ENCODE data around the gene ZFHX3.

ZFHX3 gene

GRCh38 chr16:72926177-72927070 lies 121.5 kb downstream of the ZFHX3 start:
- Mint-ChIP-seq H3K27me3 (no peaks in the 10 kb centered on the region), H3K27ac (no peak overlapping the region), H3K36me3 (no peaks in the 10 kb centered on the region), H3K9me3 (no peaks in the 10 kb centered on the region), H3K4me3 (no peak overlapping the region), H3K4me1 (peaks cover 1 to 5% of the 10 kb centered on the region in 2 donors)
- DNase-seq: no peak
- no peak for ATAC-seq (replicated peaks)

DNA sequence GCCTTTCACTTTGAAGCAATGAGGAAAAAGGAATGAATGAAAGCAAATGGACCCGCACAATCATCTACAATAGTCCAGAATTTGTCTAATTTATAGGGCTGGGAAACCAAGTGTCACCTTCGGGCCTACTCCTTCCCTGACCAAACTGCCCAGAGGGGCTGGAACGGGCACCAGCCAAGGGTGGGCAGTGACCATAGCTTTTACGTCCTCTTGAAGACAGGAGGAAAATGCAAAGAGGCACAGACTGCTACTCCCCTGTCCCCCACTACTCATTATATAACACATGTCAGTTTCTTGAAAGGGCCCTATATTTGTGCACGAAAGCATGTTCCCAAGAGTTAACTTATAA lies 122.3 kb downstream of the ZFHX3 start:
- Mint-ChIP-seq H3K27me3 (no peaks in the 10 kb centered on the region), H3K9me3 (no peaks in the 10 kb centered on the region), H3K36me3 (no peaks in the 10 kb centered on the region), H3K4me1 (peaks cover 1 to 5% of the 10 kb centered on the region in 2 donors), H3K4me3 (no peak overlapping the region), H3K27ac (no peak overlapping the region)
- no peak for DNase-seq
- ATAC-seq (replicated peaks): no peak

GRCh38 chr16:72924927-72925630 lies 122.8 kb downstream of the ZFHX3 start:
- no peak overlapping the region for H3K4me3 Mint-ChIP-seq

GRCh38 chr16:72924537-72924926 lies 123.4 kb downstream of the ZFHX3 start:
- ATAC-seq (replicated peaks) (no peak), DNase-seq (no peak)
- H3K9me3 Mint-ChIP-seq: no peaks in the 10 kb centered on the region
- H3K27me3 Mint-ChIP-seq: no peaks in the 10 kb centered on the region
- no peak overlapping the region for H3K27ac Mint-ChIP-seq
- no peak overlapping the region for H3K4me3 Mint-ChIP-seq
- H3K4me1 Mint-ChIP-seq: peaks cover 1 to 5% of the 10 kb centered on the region in 2 donors
- no peaks in the 10 kb centered on the region for H3K36me3 Mint-ChIP-seq

More at GRCh38 chr16:72924927-72925630, 122.8 kb downstream of the ZFHX3 start:
- no peak overlapping the region for H3K27ac Mint-ChIP-seq
- no peaks in the 10 kb centered on the region for H3K36me3 Mint-ChIP-seq
- DNase-seq (no peak), ATAC-seq (replicated peaks) (no peak)
- peaks cover 1 to 5% of the 10 kb centered on the region in 2 donors for H3K4me1 Mint-ChIP-seq
- H3K9me3 Mint-ChIP-seq: no peaks in the 10 kb centered on the region
- H3K27me3 Mint-ChIP-seq: no peaks in the 10 kb centered on the region

DNA sequence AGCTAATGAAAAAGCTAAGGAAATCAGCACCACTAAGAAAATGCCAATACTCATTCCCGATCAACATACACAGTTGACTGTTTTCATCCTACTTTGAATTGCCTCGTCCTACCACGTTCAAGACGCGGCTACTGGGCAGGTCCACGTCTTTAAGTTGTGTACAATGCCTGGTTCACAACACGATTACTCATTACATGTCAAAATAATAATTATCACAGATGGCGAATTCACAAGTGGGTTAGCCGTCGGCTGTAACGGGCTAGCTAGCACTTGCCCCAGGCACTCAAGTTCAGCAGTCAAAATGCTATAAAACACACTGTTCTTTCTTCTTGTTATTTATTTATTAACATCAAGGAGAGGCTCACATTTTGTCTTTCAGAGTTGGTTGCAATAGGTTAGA lies 124.2 kb downstream of the ZFHX3 start:
- Mint-ChIP-seq H3K4me1 (peaks cover 1 to 5% of the 10 kb centered on the region in 2 donors), H3K4me3 (no peak overlapping the region), H3K27ac (no peak overlapping the region), H3K9me3 (no peaks in the 10 kb centered on the region), H3K27me3 (no peaks in the 10 kb centered on the region), H3K36me3 (no peaks in the 10 kb centered on the region)
- ATAC-seq (replicated peaks): no peak
- no peak for DNase-seq

- no peaks in the 10 kb centered on the region for H3K27me3 Mint-ChIP-seq
- ATAC-seq (replicated peaks): no peak
- no peak for DNase-seq
- H3K4me3 Mint-ChIP-seq: no peak overlapping the region
- H3K36me3 Mint-ChIP-seq: no peaks in the 10 kb centered on the region
- no peak overlapping the region for H3K27ac Mint-ChIP-seq
- peaks cover 0 to 2% of the 10 kb centered on the region in 2 donors for H3K9me3 Mint-ChIP-seq
- H3K4me1 Mint-ChIP-seq: peaks cover 1 to 5% of the 10 kb centered on the region in 2 donors
Measured at GRCh38 chr16:72922714-72923113, 125.2 kb downstream of the ZFHX3 start.

GRCh38 chr16:72921620-72922019 lies 126.3 kb downstream of the ZFHX3 start:
- Mint-ChIP-seq H3K27me3 (no peaks in the 10 kb centered on the region), H3K4me1 (peaks cover 1 to 5% of the 10 kb centered on the region in 2 donors), H3K4me3 (peak overlapping the region in 1 of 2 donors; percentile 1), H3K36me3 (no peaks in the 10 kb centered on the region), H3K27ac (no peak overlapping the region), H3K9me3 (peaks cover 0 to 2% of the 10 kb centered on the region in 2 donors)
- DNase-seq (no peak), ATAC-seq (replicated peaks) (no peak)

- Mint-ChIP-seq H3K36me3 (no peaks in the 10 kb centered on the region), H3K9me3 (peaks cover 0 to 2% of the 10 kb centered on the region in 2 donors), H3K4me1 (peaks cover 1 to 5% of the 10 kb centered on the region in 2 donors), H3K27me3 (no peaks in the 10 kb centered on the region), H3K27ac (no peak overlapping the region), H3K4me3 (peak overlapping the region in 1 of 2 donors; percentile 1)
- DNase-seq (no peak), ATAC-seq (replicated peaks) (no peak)
Measured at GRCh38 chr16:72921106-72921505, 126.8 kb downstream of the ZFHX3 start.

GRCh38 chr16:72917051-72917450 lies 130.9 kb downstream of the ZFHX3 start:
- DNase-seq (no peak), ATAC-seq (replicated peaks) (no peak)
- Mint-ChIP-seq H3K4me3 (no peak overlapping the region), H3K27me3 (no peaks in the 10 kb centered on the region), H3K9me3 (peaks cover 0 to 2% of the 10 kb centered on the region in 2 donors), H3K4me1 (no peaks in the 10 kb centered on the region), H3K27ac (no peak overlapping the region), H3K36me3 (no peaks in the 10 kb centered on the region)

DNA sequence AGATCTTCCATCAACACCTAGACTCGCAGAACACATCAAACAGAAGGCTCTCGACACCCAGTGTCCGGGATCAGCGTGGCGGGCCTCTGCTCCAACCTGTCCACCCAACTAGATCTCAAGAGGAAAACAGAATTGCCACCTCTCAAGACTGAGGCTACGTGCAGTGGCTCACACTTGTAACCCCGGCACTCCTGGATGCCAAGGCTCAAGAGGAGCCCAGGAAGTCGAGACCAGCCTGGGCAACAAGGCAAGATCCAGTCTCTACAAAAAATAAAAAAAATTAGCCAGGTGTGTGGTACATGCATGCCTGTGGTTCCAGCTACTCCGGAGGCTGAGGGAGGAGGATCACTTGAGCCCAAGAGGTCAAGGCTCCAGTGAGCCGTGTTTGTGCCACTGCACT lies 132.6 kb downstream of the ZFHX3 start:
- H3K27ac Mint-ChIP-seq: no peak overlapping the region
- ATAC-seq (replicated peaks): no peak
- no peak overlapping the region for H3K4me3 Mint-ChIP-seq
- H3K27me3 Mint-ChIP-seq: no peaks in the 10 kb centered on the region
- DNase-seq: no peak
- no peaks in the 10 kb centered on the region for H3K4me1 Mint-ChIP-seq
- H3K36me3 Mint-ChIP-seq: no peaks in the 10 kb centered on the region
- H3K9me3 Mint-ChIP-seq: peaks cover 0 to 2% of the 10 kb centered on the region in 2 donors

DNA sequence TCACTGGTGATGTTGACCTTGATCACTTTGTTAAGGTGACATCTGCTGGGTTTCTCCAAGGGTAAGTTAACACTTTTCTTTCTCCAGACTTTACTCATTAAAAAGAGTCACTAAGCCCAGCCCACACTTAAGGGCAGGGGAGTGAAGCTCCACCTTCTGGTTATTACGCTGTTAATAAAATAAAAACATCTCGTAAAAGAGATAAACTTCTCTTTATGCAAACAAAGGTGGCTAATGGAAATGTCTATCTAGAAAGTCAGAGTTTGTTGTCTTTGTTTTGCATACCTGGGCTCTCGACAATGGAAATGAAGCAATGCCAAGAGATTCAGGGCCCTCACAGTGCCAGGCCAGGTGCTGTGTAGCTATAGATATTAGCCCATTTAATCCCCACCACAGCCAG lies 134.4 kb downstream of the ZFHX3 start:
- no peak for ATAC-seq (replicated peaks)
- no peak overlapping the region for H3K27ac Mint-ChIP-seq
- H3K4me3 Mint-ChIP-seq: no peak overlapping the region
- H3K36me3 Mint-ChIP-seq: no peaks in the 10 kb centered on the region
- peaks cover 0 to 2% of the 10 kb centered on the region in 2 donors for H3K9me3 Mint-ChIP-seq
- H3K4me1 Mint-ChIP-seq: peaks cover 2 to 4% of the 10 kb centered on the region in 2 donors
- DNase-seq: no peak
- H3K27me3 Mint-ChIP-seq: no peaks in the 10 kb centered on the region

GRCh38 chr16:72911971-72912370 lies 136.0 kb downstream of the ZFHX3 start:
- Mint-ChIP-seq H3K27me3 (no peaks in the 10 kb centered on the region), H3K36me3 (no peaks in the 10 kb centered on the region), H3K4me3 (no peak overlapping the region), H3K9me3 (peaks cover 0 to 2% of the 10 kb centered on the region in 2 donors), H3K4me1 (peaks cover 9 to 13% of the 10 kb centered on the region in 2 donors), H3K27ac (peak overlapping the region; percentile 4)
- ATAC-seq (replicated peaks): no peak
- DNase-seq: no peak

DNA sequence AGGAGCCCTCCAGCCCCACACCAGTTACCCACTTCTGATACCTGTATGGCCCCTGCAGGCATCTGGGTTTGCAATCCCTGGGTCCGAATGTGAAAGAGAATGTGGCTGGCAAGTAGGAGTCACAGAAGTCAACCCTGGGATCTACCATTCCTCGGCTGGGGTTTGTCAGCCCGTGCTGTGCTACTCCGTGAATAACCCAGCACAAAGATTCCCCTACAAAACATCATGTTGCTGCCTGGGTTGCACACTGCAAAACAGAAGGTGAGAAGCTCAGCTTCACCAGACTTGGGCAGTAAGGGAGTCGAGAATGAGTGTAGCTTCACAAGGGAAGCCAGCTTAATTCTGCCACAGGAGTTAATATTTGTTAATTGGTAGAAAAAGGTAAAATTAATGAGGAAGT lies 137.1 kb downstream of the ZFHX3 start:
- Mint-ChIP-seq H3K36me3 (no peaks in the 10 kb centered on the region), H3K9me3 (peaks cover 0 to 2% of the 10 kb centered on the region in 2 donors)

GRCh38 chr16:72910381-72910780 lies 137.5 kb downstream of the ZFHX3 start:
- Mint-ChIP-seq H3K9me3 (peaks cover 0 to 2% of the 10 kb centered on the region in 2 donors), H3K36me3 (no peaks in the 10 kb centered on the region), H3K4me3 (no peak overlapping the region), H3K27me3 (no peaks in the 10 kb centered on the region), H3K4me1 (peaks cover 9 to 13% of the 10 kb centered on the region in 2 donors), H3K27ac (no peak overlapping the region)
- DNase-seq (no peak), ATAC-seq (replicated peaks) (no peak)

More for the DNA sequence above, 137.1 kb downstream of the ZFHX3 start:
- no peaks in the 10 kb centered on the region for H3K27me3 Mint-ChIP-seq
- peaks cover 9 to 13% of the 10 kb centered on the region in 2 donors for H3K4me1 Mint-ChIP-seq
- H3K4me3 Mint-ChIP-seq: no peak overlapping the region
- no peak overlapping the region for H3K27ac Mint-ChIP-seq
- no peak for DNase-seq
- ATAC-seq (replicated peaks): no peak

- DNase-seq (no peak), ATAC-seq (replicated peaks) (no peak)
- H3K27me3 Mint-ChIP-seq: no peaks in the 10 kb centered on the region
- H3K4me3 Mint-ChIP-seq: no peak overlapping the region
- peaks cover 9 to 13% of the 10 kb centered on the region in 2 donors for H3K4me1 Mint-ChIP-seq
- H3K27ac Mint-ChIP-seq: no peak overlapping the region
- peaks cover 0 to 2% of the 10 kb centered on the region in 2 donors for H3K9me3 Mint-ChIP-seq
- H3K36me3 Mint-ChIP-seq: no peaks in the 10 kb centered on the region
Measured at GRCh38 chr16:72909196-72909595, 138.7 kb downstream of the ZFHX3 start.
